Neural cell (in vitro differentiated cells): ENCODE data around the gene LIN9. TPM values are rescaled to one million over a fixed set of nuclear protein-coding genes. Genes with fewer than 3 reads are reported as not detected.

Source experiments
- H2AFZ ChIP-seq: fragments of 200-600, 300-800 bp; sonication (generic), shearing (Covaris generic); 2 replicates; pipeline ENCODE4 v1.6.0; 2014; ENCODE audit warnings: low read depth, mild to moderate bottlenecking, antibody characterized with exemption, low read length, moderate library complexity
- H3F3A ChIP-seq: fragments of 200-600 bp; shearing (Covaris generic); 2 replicates; pipeline ENCODE4 v1.6.1; 2016; ENCODE audit warnings: mild to moderate bottlenecking, moderate library complexity, mixed read lengths, antibody characterized with exemption, low read length; ENCODE audit not compliant: insufficient read depth, poor library complexity, severe bottlenecking
- H3K27ac ChIP-seq: fragments of 200-600, 300-800 bp; sonication (generic), shearing (Covaris generic); 2 replicates; pipeline ENCODE4 v1.5.1; 2014; ENCODE audit warnings: mild to moderate bottlenecking, low read length, moderate library complexity
- H3K27me3 ChIP-seq: fragments of 300-800, 200-600 bp; sonication (generic), shearing (Covaris generic); 2 replicates; pipeline ENCODE4 v1.6.0; 2014; ENCODE audit warnings: mild to moderate bottlenecking, low read depth, low read length, moderate library complexity; ENCODE audit not compliant: insufficient read depth
- H3K36me3 ChIP-seq: fragments of 300-800, 200-600 bp; sonication (generic), shearing (Covaris generic); 2 replicates; pipeline ENCODE4 v1.5.1; 2014; ENCODE audit warnings: mild to moderate bottlenecking, antibody characterized with exemption, low read length, moderate library complexity; ENCODE audit not compliant: insufficient read depth
- H3K4me2 ChIP-seq: fragments of 300-800, 200-600 bp; sonication (generic), shearing (Covaris generic); 2 replicates; pipeline ENCODE4 v1.6.0; 2014; ENCODE audit warnings: mild to moderate bottlenecking, low read length
- H3K4me3 ChIP-seq: fragments of 300-800, 200-600 bp; sonication (generic), shearing (Covaris generic); 2 replicates; pipeline ENCODE4 v1.5.1; 2014; ENCODE audit warnings: mild to moderate bottlenecking, low read length, moderate library complexity
- H3K79me2 ChIP-seq: fragments of 200-600 bp; shearing (Covaris generic); replicated peaks from 2 replicates; pipeline ENCODE4 v1.6.0; 2014; ENCODE audit warnings: mild to moderate bottlenecking, low read length, moderate library complexity; ENCODE audit not compliant: insufficient read depth
- H3K9ac ChIP-seq: fragments of 300-800, 200-600 bp; sonication (generic), shearing (Covaris generic); 2 replicates; pipeline ENCODE4 v1.6.1; 2016; ENCODE audit warnings: mild to moderate bottlenecking, low read length, mixed read lengths
- H3K9me2 ChIP-seq: fragments of 200-600 bp; shearing (Covaris generic); 2 replicates; pipeline ENCODE4 v1.6.1; 2016; ENCODE audit warnings: mild to moderate bottlenecking, low read length, mixed read lengths; ENCODE audit not compliant: insufficient read depth
- H3K9me3 ChIP-seq: fragments of 200-600, 300-800 bp; sonication (generic), shearing (Covaris generic); 2 replicates; pipeline ENCODE4 v1.6.1; 2016; ENCODE audit warnings: mild to moderate bottlenecking, mixed run types, low read length, moderate library complexity, mixed read lengths
- H4K20me1 ChIP-seq: fragments of 200-600 bp; shearing (Covaris generic); 2 replicates; pipeline ENCODE4 v1.6.1; 2016; ENCODE audit warnings: mild to moderate bottlenecking, mixed run types; ENCODE audit not compliant: insufficient read depth
- EP300 ChIP-seq: fragments of 450-650 bp; conservative IDR thresholded peaks from 2 replicates; pipeline ENCODE4 v1.6.1; 2014; ENCODE audit warnings: antibody characterized with exemption, mild to moderate bottlenecking, moderate library complexity; ENCODE audit not compliant: poor library complexity, severe bottlenecking
- EZH2 ChIP-seq: fragments of 200-600, 300-800 bp; shearing (Covaris generic), sonication (generic); IDR thresholded peaks from 2 replicates; pipeline ENCODE4 v1.6.1; 2014; ENCODE audit warnings: antibody characterized with exemption, low read length, borderline replicate concordance, mild to moderate bottlenecking; ENCODE audit not compliant: insufficient read depth, poor library complexity, severe bottlenecking
- MXI1 ChIP-seq: fragments of 450-650 bp; conservative IDR thresholded peaks from 2 replicates; pipeline ENCODE4 v1.6.1; 2014; ENCODE audit warnings: antibody characterized with exemption, mild to moderate bottlenecking; ENCODE audit not compliant: poor library complexity, severe bottlenecking
- POLR2AphosphoS5 ChIP-seq: IDR thresholded peaks from 2 replicates; pipeline ENCODE4 v1.6.1; 2012
- RAD21 ChIP-seq: fragments of 450-650 bp; conservative IDR thresholded peaks from 2 replicates; pipeline ENCODE4 v1.6.1; 2014; ENCODE audit warnings: antibody characterized with exemption, mild to moderate bottlenecking, moderate library complexity
- SMC3 ChIP-seq: fragments of 450-650 bp; conservative IDR thresholded peaks from 2 replicates; pipeline ENCODE4 v1.6.1; 2014; ENCODE audit warnings: antibody characterized with exemption, mild to moderate bottlenecking, moderate library complexity; ENCODE audit not compliant: poor library complexity
- TAF1 ChIP-seq: IDR thresholded peaks from 2 replicates; pipeline ENCODE4 v1.6.1; 2012; ENCODE audit warnings: low read depth
- polyA plus RNA-seq: library from polyadenylated mRNA; depleted of rRNA; stranded (reverse); fragments of >200 nt; gene quantifications from 2 replicates; pipeline ENCODE4 v1.2.3, GENCODE V29; 2014
- TF ChIP-seq, protein P1 (sequence below): fragments of 450-650 bp; IDR thresholded peaks from 2 replicates; pipeline ENCODE4 v1.5.1; 2014; ENCODE audit warnings: antibody characterized with exemption, mild to moderate bottlenecking, moderate library complexity; ENCODE audit not compliant: poor library complexity, severe bottlenecking
- TF ChIP-seq, protein P2 (sequence below): IDR thresholded peaks from 2 replicates; pipeline ENCODE4 v1.6.1; 2012; ENCODE audit warnings: borderline replicate concordance

The LIN9 gene
- polyA plus RNA-seq, 1 donor from 2014 or later = 11.9 TPM

DNA sequence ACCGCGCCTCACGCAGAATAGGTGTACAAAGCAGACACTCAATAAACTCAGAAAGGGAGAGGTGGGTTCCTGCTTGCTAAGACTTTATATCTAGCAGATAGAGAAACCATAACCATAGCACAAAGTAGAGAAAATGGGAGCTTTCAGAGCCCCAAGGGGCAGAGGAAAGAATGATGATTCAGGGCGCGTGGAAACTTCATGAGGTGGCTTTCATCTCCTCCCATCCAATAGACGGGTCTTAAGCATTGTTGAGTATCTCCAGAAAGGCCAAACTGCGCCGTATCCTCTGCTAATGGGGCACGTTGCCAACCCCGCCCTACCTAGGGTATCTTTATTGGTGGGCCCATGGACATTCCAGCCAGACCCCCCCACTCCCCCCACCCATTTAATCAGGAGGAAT is 86.3 kb downstream of the LIN9 start:
- Histone ChIP-seq H3F3A (no peaks in the 10 kb centered on the region), H3K4me2 (no peak overlapping the region), H3K4me3 (no peak overlapping the region), H3K27ac (no peak overlapping the region), H2AFZ (no peak overlapping the region), H3K9me2 (no peaks in the 10 kb centered on the region), H3K27me3 (peaks cover 32% of the 10 kb centered on the region), H3K36me3 (no peaks in the 10 kb centered on the region), H3K79me2 (no peaks in the 10 kb centered on the region), H4K20me1 (no peaks in the 10 kb centered on the region), H3K9me3 (no peaks in the 10 kb centered on the region), H3K9ac (no peak overlapping the region)
- TF ChIP-seq, protein P1, sequence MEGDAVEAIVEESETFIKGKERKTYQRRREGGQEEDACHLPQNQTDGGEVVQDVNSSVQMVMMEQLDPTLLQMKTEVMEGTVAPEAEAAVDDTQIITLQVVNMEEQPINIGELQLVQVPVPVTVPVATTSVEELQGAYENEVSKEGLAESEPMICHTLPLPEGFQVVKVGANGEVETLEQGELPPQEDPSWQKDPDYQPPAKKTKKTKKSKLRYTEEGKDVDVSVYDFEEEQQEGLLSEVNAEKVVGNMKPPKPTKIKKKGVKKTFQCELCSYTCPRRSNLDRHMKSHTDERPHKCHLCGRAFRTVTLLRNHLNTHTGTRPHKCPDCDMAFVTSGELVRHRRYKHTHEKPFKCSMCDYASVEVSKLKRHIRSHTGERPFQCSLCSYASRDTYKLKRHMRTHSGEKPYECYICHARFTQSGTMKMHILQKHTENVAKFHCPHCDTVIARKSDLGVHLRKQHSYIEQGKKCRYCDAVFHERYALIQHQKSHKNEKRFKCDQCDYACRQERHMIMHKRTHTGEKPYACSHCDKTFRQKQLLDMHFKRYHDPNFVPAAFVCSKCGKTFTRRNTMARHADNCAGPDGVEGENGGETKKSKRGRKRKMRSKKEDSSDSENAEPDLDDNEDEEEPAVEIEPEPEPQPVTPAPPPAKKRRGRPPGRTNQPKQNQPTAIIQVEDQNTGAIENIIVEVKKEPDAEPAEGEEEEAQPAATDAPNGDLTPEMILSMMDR = no peak
- no peak for TF ChIP-seq SMC3
- no peak for TF ChIP-seq EZH2
- TF ChIP-seq POLR2AphosphoS5 = no peak
- TF ChIP-seq, protein P2, sequence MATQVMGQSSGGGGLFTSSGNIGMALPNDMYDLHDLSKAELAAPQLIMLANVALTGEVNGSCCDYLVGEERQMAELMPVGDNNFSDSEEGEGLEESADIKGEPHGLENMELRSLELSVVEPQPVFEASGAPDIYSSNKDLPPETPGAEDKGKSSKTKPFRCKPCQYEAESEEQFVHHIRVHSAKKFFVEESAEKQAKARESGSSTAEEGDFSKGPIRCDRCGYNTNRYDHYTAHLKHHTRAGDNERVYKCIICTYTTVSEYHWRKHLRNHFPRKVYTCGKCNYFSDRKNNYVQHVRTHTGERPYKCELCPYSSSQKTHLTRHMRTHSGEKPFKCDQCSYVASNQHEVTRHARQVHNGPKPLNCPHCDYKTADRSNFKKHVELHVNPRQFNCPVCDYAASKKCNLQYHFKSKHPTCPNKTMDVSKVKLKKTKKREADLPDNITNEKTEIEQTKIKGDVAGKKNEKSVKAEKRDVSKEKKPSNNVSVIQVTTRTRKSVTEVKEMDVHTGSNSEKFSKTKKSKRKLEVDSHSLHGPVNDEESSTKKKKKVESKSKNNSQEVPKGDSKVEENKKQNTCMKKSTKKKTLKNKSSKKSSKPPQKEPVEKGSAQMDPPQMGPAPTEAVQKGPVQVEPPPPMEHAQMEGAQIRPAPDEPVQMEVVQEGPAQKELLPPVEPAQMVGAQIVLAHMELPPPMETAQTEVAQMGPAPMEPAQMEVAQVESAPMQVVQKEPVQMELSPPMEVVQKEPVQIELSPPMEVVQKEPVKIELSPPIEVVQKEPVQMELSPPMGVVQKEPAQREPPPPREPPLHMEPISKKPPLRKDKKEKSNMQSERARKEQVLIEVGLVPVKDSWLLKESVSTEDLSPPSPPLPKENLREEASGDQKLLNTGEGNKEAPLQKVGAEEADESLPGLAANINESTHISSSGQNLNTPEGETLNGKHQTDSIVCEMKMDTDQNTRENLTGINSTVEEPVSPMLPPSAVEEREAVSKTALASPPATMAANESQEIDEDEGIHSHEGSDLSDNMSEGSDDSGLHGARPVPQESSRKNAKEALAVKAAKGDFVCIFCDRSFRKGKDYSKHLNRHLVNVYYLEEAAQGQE = no peak
- no peak for TF ChIP-seq EP300
- no peak for TF ChIP-seq TAF1
- TF ChIP-seq MXI1 = no peak
- TF ChIP-seq RAD21 = no peak

DNA sequence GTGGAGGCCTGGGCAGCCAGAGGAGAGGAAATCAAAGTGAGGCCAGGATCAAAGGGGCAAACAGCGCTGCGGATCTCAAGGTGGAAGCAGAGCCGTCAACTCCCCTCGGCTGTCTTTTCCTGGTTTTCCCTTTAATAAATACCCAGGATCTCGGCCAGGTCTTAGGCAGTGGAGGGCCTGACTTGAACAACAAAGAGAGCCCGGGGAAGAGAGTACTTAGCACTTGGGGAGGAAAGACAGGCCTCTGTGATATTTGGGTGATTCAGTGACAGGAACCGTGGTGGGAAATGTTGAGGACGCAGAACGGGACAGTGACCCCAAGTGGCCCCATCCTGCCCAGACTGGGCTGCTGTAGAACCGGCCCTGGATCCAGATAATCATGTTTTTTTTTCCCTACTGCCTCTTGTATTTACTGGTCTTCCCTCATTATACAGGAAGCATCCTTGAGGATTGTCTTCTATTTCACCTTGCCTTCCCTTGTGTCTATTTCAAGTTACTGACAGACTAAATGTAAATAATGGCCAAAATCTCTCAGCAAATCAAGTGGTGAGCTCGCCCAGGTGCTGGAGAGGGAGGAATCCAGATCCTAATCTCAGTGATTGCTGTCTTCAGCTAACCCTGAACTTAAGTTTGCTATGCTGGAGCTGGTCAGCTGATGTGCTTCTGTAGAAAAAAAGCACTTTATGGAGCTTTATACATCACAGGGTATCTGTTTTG is 88.3 kb downstream of the LIN9 start:
- Histone ChIP-seq H2AFZ (no peak overlapping the region), H3K9me2 (no peaks in the 10 kb centered on the region), H3K9ac (no peak overlapping the region), H3K36me3 (no peaks in the 10 kb centered on the region), H3K9me3 (no peaks in the 10 kb centered on the region), H3F3A (no peaks in the 10 kb centered on the region), H3K27me3 (peaks cover 32% of the 10 kb centered on the region), H3K4me3 (no peak overlapping the region), H3K27ac (no peak overlapping the region), H3K4me2 (no peak overlapping the region), H3K79me2 (no peaks in the 10 kb centered on the region), H4K20me1 (no peaks in the 10 kb centered on the region)
- no peak for TF ChIP-seq RAD21
- TF ChIP-seq, protein P2 = no peak
- no peak for TF ChIP-seq SMC3
- no peak for TF ChIP-seq EP300
- TF ChIP-seq MXI1 = no peak
- TF ChIP-seq POLR2AphosphoS5 = no peak
- TF ChIP-seq, protein P1 = no peak
- TF ChIP-seq EZH2 = no peak
- no peak for TF ChIP-seq TAF1
